ENCODE data around the gene TKT. TPM values are rescaled to one million over a fixed set of nuclear protein-coding genes. Genes with fewer than 3 reads are reported as not detected.

TKT gene
- total and polyA plus RNA-seq, 2 of the 4 experiments (the other 2 are of a cell fraction), result 280 to 349 TPM

GRCh38 chr3:53227993-53228885, 27.6 kb downstream of the TKT start:
- no peak overlapping the region for H2BK5ac ChIP-seq (ENCODE audit: low read depth, low read length, poor library complexity, severe bottlenecking)
- H4K91ac ChIP-seq (ENCODE audit: insufficient read depth, low read depth, low read length), result no peak overlapping the region
- in situ Hi-C loops (cut with MboI; ENCODE audit: low sequenced_read_pairs) (no loop called here), dilution Hi-C loops (cut with HindIII; ENCODE audit: low sequenced_read_pairs, unreplicated experiment) (no loop called here), intact Hi-C loops (cut with micrococcal nuclease) (no loop called here)
- no peak for DNase-seq
- no peak overlapping the region for H2BK20ac ChIP-seq (ENCODE audit: low read depth, low read length)
- no peaks in the 10 kb centered on the region for H3K9me1 ChIP-seq (ENCODE audit: insufficient read depth, low read length)
- no peak overlapping the region for H2AK5ac ChIP-seq (ENCODE audit: low read depth, low read length)
- ATAC-seq (ENCODE audit: low read depth), result no peak
- no peak overlapping the region for H2BK15ac ChIP-seq (ENCODE audit: low read depth, low read length)
- ChIA-PET POLR2A (ENCODE audit: unreplicated experiment) (no interaction called here), CTCF (no interaction called here)
- H3K36me3 ChIP-seq (ENCODE audit: control insufficient read depth, insufficient read depth, low read length), result peaks cover 99% of the 10 kb centered on the region
- no peak overlapping the region for H3K23ac ChIP-seq (ENCODE audit: low read depth, low read length)
- 98% methylated on average over 7 of the region's 24 CpGs; no CpG with 5 or more reads in 1 of the 2 experiments for WGBS, 2 experiments (ENCODE audit: extremely low coverage in 2 of 2, insufficient read length in 1 of 2)
- H3K14ac ChIP-seq (replicated peaks; ENCODE audit: low read depth, low read length), result no peak overlapping the region
- H3K9me3 ChIP-seq (ENCODE audit: control insufficient read depth, insufficient read depth, low read length), result no peaks in the 10 kb centered on the region
- no peak overlapping the region for H3K4me2 ChIP-seq (ENCODE audit: low read depth, low read length)
- no peak overlapping the region for H3K4me3 ChIP-seq (ENCODE audit: insufficient read depth, low read depth, low read length)
- no peak overlapping the region for H3K56ac ChIP-seq (ENCODE audit: extremely low read depth, insufficient read depth, low read length)
- BruUV-seq (replicated peaks), result no TSS peak
- no peak overlapping the region for H4K8ac ChIP-seq (ENCODE audit: low read depth in 2 of 2, low read length in 2 of 2)
- no peak overlapping the region for H4K5ac ChIP-seq (ENCODE audit: low read depth, low read length)
- TF ChIP-seq RAD21 (IDR thresholded peaks at IDR 0.05; ENCODE audit: low read length) (no peak), RCOR1 (IDR thresholded peaks at IDR 0.05; ENCODE audit: insufficient replicate concordance, low read length) (no peak), USF2 (IDR thresholded peaks at IDR 0.05; ENCODE audit: low read depth, low read length) (no peak), ELK1 (IDR thresholded peaks at IDR 0.05; ENCODE audit: borderline replicate concordance, low read depth, low read length) (no peak), RFX5 (IDR thresholded peaks at IDR 0.05; ENCODE audit: low read depth, low read length) (no peak), MAZ (IDR thresholded peaks at IDR 0.05; ENCODE audit: borderline replicate concordance, low read depth, low read length) (no peak)
- no peak overlapping the region for H3K18ac ChIP-seq (ENCODE audit: low read depth, low read length)
- no peaks in the 10 kb centered on the region for H3K4me1 ChIP-seq (ENCODE audit: control insufficient read depth, insufficient read depth, low read length)
- H3K27me3 ChIP-seq (ENCODE audit: control insufficient read depth, insufficient read depth, low read length), result no peaks in the 10 kb centered on the region
- H2BK120ac ChIP-seq (ENCODE audit: low read depth, low read length), result no peak overlapping the region
- H3K27ac ChIP-seq (ENCODE audit: insufficient read depth, low read length), result no peak overlapping the region
- H2AFZ ChIP-seq (replicated peaks; ENCODE audit: low read length, poor library complexity), result no peak overlapping the region
- peak overlapping the region; percentile 12 for H2AK9ac ChIP-seq (replicated peaks; ENCODE audit: low read depth, low read length, poor library complexity)
- H3K4ac ChIP-seq (ENCODE audit: low read depth, low read length), result no peak overlapping the region
- peaks cover 14% of the 10 kb centered on the region for H4K20me1 ChIP-seq (ENCODE audit: insufficient read depth, low read length)
- H3K9ac ChIP-seq (ENCODE audit: low read depth, low read length), result no peak overlapping the region
- H3K79me1 ChIP-seq (ENCODE audit: low read depth in 1 of 2, low read length in 2 of 2), result peaks cover 26 to 49% of the 10 kb centered on the region in 2 experiments

All from IMR-90 (cell line).